Measurements from ENCODE around the gene COLEC11. TPM values are rescaled to one million over a fixed set of nuclear protein-coding genes. Genes with fewer than 3 reads are reported as not detected.

The COLEC11 gene
- polyA plus RNA-seq, 1 donor (not counting 4 experiments of a cell fraction or from before 2014, with no cell fraction given) = not detected

DNA sequence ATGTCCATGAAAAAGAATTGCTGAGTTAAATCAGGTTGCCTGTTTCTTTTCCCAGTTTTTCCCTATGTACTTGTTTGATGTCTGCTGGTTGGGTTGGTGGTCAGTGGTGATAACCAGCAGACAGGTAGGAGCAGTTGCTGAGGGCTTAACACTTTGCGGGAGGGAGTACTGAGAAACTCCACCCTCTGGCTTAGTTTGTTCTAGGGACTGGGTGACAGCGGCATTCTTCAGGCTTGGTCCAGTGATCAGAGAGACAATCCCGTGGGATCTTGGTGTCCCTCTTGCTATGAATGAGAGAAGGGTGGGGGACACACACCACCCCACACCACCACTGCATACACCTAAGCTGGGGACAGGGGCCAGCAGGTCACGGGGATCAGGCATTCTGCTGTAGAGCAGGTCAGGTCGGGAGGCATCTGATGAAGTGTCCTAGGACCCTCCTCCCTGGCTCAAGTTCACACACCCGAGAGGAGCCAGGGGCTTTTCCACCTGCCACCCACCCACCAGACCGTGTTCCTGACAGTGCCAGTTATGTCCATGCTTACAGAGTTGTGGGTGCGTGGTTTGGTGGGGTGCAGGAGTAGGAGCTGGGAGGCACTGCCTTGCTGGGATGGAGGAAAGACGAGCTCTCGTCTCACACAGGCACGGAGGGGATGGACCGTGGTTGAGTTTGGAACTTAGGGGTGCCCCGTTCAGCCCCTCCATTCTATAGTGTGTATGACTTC is 41.8 kb downstream of the COLEC11 start:
- Histone ChIP-seq H3K27me3 (ENCODE audit: control insufficient read depth, extremely low read depth, insufficient read depth, low read length) (peaks cover 10% of the 10 kb centered on the region), H3K27ac (ENCODE audit: control insufficient read depth, insufficient read depth, low read length) (no peak overlapping the region), H3K9ac (ENCODE audit: control insufficient read depth, extremely low read depth, insufficient read depth, low read length) (no peak overlapping the region), H2AFZ (ENCODE audit: control insufficient read depth, low read length) (no peak overlapping the region), H3K9me3 (ENCODE audit: control insufficient read depth, low read depth, low read length) (no peaks in the 10 kb centered on the region), H3K4me1 (ENCODE audit: control insufficient read depth, extremely low read depth, insufficient read depth, low read length) (peaks cover 12% of the 10 kb centered on the region), H3K4me2 (ENCODE audit: control insufficient read depth, extremely low read depth, insufficient read depth, low read depth, low read length) (no peak overlapping the region), H3K79me2 (ENCODE audit: control insufficient read depth, insufficient read depth, low read length) (no peaks in the 10 kb centered on the region), H3K9me1 (ENCODE audit: control insufficient read depth, extremely low read depth, insufficient read depth, low read length) (no peaks in the 10 kb centered on the region), H4K20me1 (ENCODE audit: control insufficient read depth, extremely low read depth, insufficient read depth, low read length) (no peaks in the 10 kb centered on the region), H3K4me3 (ENCODE audit: control insufficient read depth in 2 of 3, extremely low read depth in 1 of 3, insufficient read depth in 2 of 3, low read depth in 1 of 3, low read length in 3 of 3) (no peak overlapping the region), H3K36me3 (ENCODE audit: control insufficient read depth in 2 of 2, extremely low read depth in 1 of 2, insufficient read depth in 2 of 2, low read length in 2 of 2) (no peaks in the 10 kb centered on the region)
- no peak for FAIRE-seq
- dilution Hi-C loops (cut with MboI; ENCODE audit: extremely low pct_ligation_motif_present, low sequenced_read_pairs) = no loop called here
- no peak for DNase-seq (ENCODE audit: low read depth, low spot score)
- no peak for TF ChIP-seq EZH2 (IDR thresholded peaks at IDR 0.05; ENCODE audit: low read length)
- TF ChIP-seq CTCF (optimal IDR thresholded peaks at IDR 0.05 in 1 of 3, IDR thresholded peaks at IDR 0.05 in 1 of 3, conservative IDR thresholded peaks at IDR 0.05 in 1 of 3; ENCODE audit: extremely low read depth in 1 of 3, insufficient read depth in 2 of 3, low read length in 3 of 3) = no peak

DNA sequence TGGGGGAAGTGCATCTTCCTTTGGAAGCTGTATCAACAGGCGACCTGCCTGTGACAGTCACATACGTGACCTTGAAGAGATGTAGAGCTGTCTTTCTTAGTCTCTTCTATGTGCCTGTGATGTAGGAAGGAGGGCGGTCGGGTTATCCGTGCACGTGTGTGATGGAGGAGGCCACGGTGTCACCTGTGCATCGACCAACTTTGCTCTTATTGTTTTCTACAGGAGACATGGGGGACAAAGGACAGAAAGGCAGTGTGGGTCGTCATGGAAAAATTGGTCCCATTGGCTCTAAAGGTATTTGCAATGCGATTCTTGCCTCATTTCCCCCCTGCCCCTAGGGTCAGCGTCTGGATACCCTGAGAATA is 42.4 kb downstream of the COLEC11 start:
- no peak for TF ChIP-seq EZH2 (IDR thresholded peaks at IDR 0.05; ENCODE audit: low read length)
- no peak for TF ChIP-seq CTCF (optimal IDR thresholded peaks at IDR 0.05 in 1 of 3, IDR thresholded peaks at IDR 0.05 in 1 of 3, conservative IDR thresholded peaks at IDR 0.05 in 1 of 3; ENCODE audit: extremely low read depth in 1 of 3, insufficient read depth in 2 of 3, low read length in 3 of 3)
- no peaks in the 10 kb centered on the region for H3K79me2 ChIP-seq (ENCODE audit: control insufficient read depth, insufficient read depth, low read length)

More for the DNA sequence above, 42.4 kb downstream of the COLEC11 start:
- no peaks in the 10 kb centered on the region for H3K9me1 ChIP-seq (ENCODE audit: control insufficient read depth, extremely low read depth, insufficient read depth, low read length)
- no peak overlapping the region for H3K27ac ChIP-seq (ENCODE audit: control insufficient read depth, insufficient read depth, low read length)
- H4K20me1 ChIP-seq (ENCODE audit: control insufficient read depth, extremely low read depth, insufficient read depth, low read length) = no peaks in the 10 kb centered on the region
- dilution Hi-C loops (cut with MboI; ENCODE audit: extremely low pct_ligation_motif_present, low sequenced_read_pairs) = no loop called here
- peaks cover 12% of the 10 kb centered on the region for H3K4me1 ChIP-seq (ENCODE audit: control insufficient read depth, extremely low read depth, insufficient read depth, low read length)
- DNase-seq (ENCODE audit: low read depth, low spot score) (no peak), FAIRE-seq (no peak)
- peaks cover 10% of the 10 kb centered on the region for H3K27me3 ChIP-seq (ENCODE audit: control insufficient read depth, extremely low read depth, insufficient read depth, low read length)
- no peak overlapping the region for H2AFZ ChIP-seq (ENCODE audit: control insufficient read depth, low read length)
- H3K9ac ChIP-seq (ENCODE audit: control insufficient read depth, extremely low read depth, insufficient read depth, low read length) = no peak overlapping the region
- H3K36me3 ChIP-seq (ENCODE audit: control insufficient read depth in 2 of 2, extremely low read depth in 1 of 2, insufficient read depth in 2 of 2, low read length in 2 of 2) = no peaks in the 10 kb centered on the region
- no peaks in the 10 kb centered on the region for H3K9me3 ChIP-seq (ENCODE audit: control insufficient read depth, low read depth, low read length)
- no peak overlapping the region for H3K4me3 ChIP-seq (ENCODE audit: control insufficient read depth in 2 of 3, extremely low read depth in 1 of 3, insufficient read depth in 2 of 3, low read depth in 1 of 3, low read length in 3 of 3)
- no peak overlapping the region for H3K4me2 ChIP-seq (ENCODE audit: control insufficient read depth, extremely low read depth, insufficient read depth, low read depth, low read length)

Data from keratinocyte (primary cell).